Measurements from ENCODE around the gene RFK. TPM values are rescaled to one million over a fixed set of nuclear protein-coding genes. Genes with fewer than 3 reads are reported as not detected.

RFK gene
- total RNA-seq, 1 experiment from 2014 or later = 35.0 TPM

- H3K9me2 ChIP-seq (ENCODE audit: insufficient read depth) = no peaks in the 10 kb centered on the region
- ChIA-PET CTCF (no interaction called here), POLR2A (interaction anchor here (0.7 kb wide), 1 partner anchor 21 kb away, joined by 3 read pairs; no protein-coding TSS in a partner anchor), RAD21 (ENCODE audit: low non-redundant PET in 1 of 2, low total read pairs in 2 of 2, uncharacterized antibody in 2 of 2, unreplicated experiment in 2 of 2) (no interaction called here)
- H3K79me2 ChIP-seq (ENCODE audit: insufficient read depth, low read length) = no peaks in the 10 kb centered on the region
- intact Hi-C loops (cut with micrococcal nuclease) = no loop called here
- no TSS peak for BruUV-seq (replicated peaks)
- no peaks in the 10 kb centered on the region for H3K27me3 ChIP-seq (ENCODE audit: insufficient read depth, low read length)
- no peak for TF ChIP-seq JUND (IDR thresholded peaks at IDR 0.05)
- no peak for TF ChIP-seq REST (IDR thresholded peaks at IDR 0.05; ENCODE audit: low read depth)
- TF ChIP-seq SP1 (IDR thresholded peaks at IDR 0.05; ENCODE audit: low read depth) = no peak
- no peak for TF ChIP-seq SRF (IDR thresholded peaks at IDR 0.05; ENCODE audit: low read depth)
- TF ChIP-seq EGR1 (IDR thresholded peaks at IDR 0.05; ENCODE audit: low read depth) = no peak
- no peak for TF ChIP-seq CEBPB (IDR thresholded peaks at IDR 0.05; ENCODE audit: low read depth)
- TF ChIP-seq CTCF (IDR thresholded peaks at IDR 0.05 in 2 of 3, conservative IDR thresholded peaks at IDR 0.05 in 1 of 3; ENCODE audit: borderline replicate concordance in 1 of 3, insufficient read depth in 1 of 3, low read depth in 2 of 3, low read length in 2 of 3) = no peak
- no peak for TF ChIP-seq EZH2 (IDR thresholded peaks at IDR 0.05)
- no peak for TF ChIP-seq TCF7L2 (IDR thresholded peaks at IDR 0.05; ENCODE audit: borderline replicate concordance, extremely low read depth, insufficient read depth, insufficient read length)
- TF ChIP-seq ZBTB33 (IDR thresholded peaks at IDR 0.05; ENCODE audit: extremely low read depth, insufficient replicate concordance, low read length) = no peak
- no peak for TF ChIP-seq FOSL1 (IDR thresholded peaks at IDR 0.05; ENCODE audit: low read depth)
- no peak for TF ChIP-seq SIN3A (IDR thresholded peaks at IDR 0.05; ENCODE audit: low read depth)
- no peak for TF ChIP-seq ZNF274 (IDR thresholded peaks at IDR 0.05; ENCODE audit: low read depth, low read length)
- TF ChIP-seq EZH2phosphoT487 (IDR thresholded peaks at IDR 0.05; ENCODE audit: borderline replicate concordance) = no peak
- no peak for TF ChIP-seq YY1 (IDR thresholded peaks at IDR 0.05; ENCODE audit: extremely low read depth, insufficient replicate concordance, low read depth, low read length)
- no peak for TF ChIP-seq CBX3 (IDR thresholded peaks at IDR 0.05; ENCODE audit: low read depth)
- no peak overlapping the region for H3K4me2 ChIP-seq (ENCODE audit: low read length)
- peaks cover 23 to 25% of the 10 kb centered on the region in 2 experiments for H3K4me1 ChIP-seq (ENCODE audit: control insufficient read depth in 1 of 2, insufficient read depth in 2 of 2, low read length in 2 of 2)
- no peaks in the 10 kb centered on the region for H4K20me1 ChIP-seq (ENCODE audit: insufficient read depth)
- DNase-seq (ENCODE audit: low read depth, low spot score) (no peak), ATAC-seq (no peak)
- no peak overlapping the region for H3K27ac ChIP-seq (ENCODE audit: low read depth, low read length)
- no peak overlapping the region for H2AFZ ChIP-seq (ENCODE audit: low read depth, low read length, poor library complexity, severe bottlenecking)
- no peak overlapping the region for H3K4me3 ChIP-seq (replicated peaks in 1 of 2; ENCODE audit: low read depth in 1 of 2, low read length in 2 of 2)
- H3K9me3 ChIP-seq (ENCODE audit: control insufficient read depth in 1 of 2, insufficient read depth in 1 of 2, low read depth in 1 of 2, low read length in 2 of 2) = no peaks in the 10 kb centered on the region
- H3K9ac ChIP-seq (ENCODE audit: low read length) = no peak overlapping the region
- H3K36me3 ChIP-seq (ENCODE audit: control insufficient read depth in 1 of 2, insufficient read depth in 2 of 2, low read length in 2 of 2) = no peaks in the 10 kb centered on the region
These were observed 22.3 kb downstream of the RFK start for GRCh38 chr9:76371901-76372300.

All from HCT116 (cell line).